ENCODE results near the gene ST14. TPM values are rescaled to one million over a fixed set of nuclear protein-coding genes. Genes with fewer than 3 reads are reported as not detected.

The ST14 gene
- polyA plus RNA-seq, 1 of the 3 experiments (the other 2 are of a cell fraction) = not detected

DNA sequence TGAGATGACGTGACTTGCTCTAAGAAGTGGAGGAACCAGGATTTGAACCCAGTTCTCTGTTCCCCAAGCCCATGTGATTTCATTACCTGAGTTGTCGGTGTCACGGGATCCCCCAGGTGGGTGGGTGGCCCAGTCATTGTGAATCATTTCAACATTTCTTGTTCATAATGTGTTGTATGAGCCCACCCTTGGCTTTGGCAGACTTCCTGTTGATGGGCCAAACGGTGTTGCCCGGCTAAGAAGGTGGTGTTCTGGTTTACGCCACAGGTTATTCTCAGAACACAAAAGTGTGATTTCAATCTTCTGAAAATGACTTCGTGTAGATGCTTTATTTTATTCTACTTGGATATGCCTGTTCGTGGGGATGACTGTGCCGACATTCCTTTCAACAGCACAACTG, 21.6 kb upstream of the ST14 start:
- H3K4me3 ChIP-seq (ENCODE audit: low read depth in 2 of 2, low read length in 1 of 2) = no peak overlapping the region
- no peak for DNase-seq
- H3K79me2 ChIP-seq (ENCODE audit: insufficient read depth) = no peaks in the 10 kb centered on the region; the same call in 1 of the 2 replicates
- no peak overlapping the region for H2AFZ ChIP-seq (ENCODE audit: low read depth)
- peaks cover 68 to 74% of the 10 kb centered on the region in 2 experiments for H3K36me3 ChIP-seq (replicated peaks in 1 of 2; ENCODE audit: control insufficient read depth in 1 of 2, insufficient read depth in 2 of 2, low read length in 1 of 2)
- no peak for TF ChIP-seq TAF1 (IDR thresholded peaks at IDR 0.05; ENCODE audit: borderline replicate concordance, low read depth, low read length)
- TF ChIP-seq, protein P1, sequence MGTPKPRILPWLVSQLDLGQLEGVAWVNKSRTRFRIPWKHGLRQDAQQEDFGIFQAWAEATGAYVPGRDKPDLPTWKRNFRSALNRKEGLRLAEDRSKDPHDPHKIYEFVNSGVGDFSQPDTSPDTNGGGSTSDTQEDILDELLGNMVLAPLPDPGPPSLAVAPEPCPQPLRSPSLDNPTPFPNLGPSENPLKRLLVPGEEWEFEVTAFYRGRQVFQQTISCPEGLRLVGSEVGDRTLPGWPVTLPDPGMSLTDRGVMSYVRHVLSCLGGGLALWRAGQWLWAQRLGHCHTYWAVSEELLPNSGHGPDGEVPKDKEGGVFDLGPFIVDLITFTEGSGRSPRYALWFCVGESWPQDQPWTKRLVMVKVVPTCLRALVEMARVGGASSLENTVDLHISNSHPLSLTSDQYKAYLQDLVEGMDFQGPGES (IDR thresholded peaks at IDR 0.05; ENCODE audit: low read depth, low read length) = no peak
- TF ChIP-seq NRF1 (IDR thresholded peaks at IDR 0.05; ENCODE audit: low read depth, low read length) = no peak
- TF ChIP-seq POLR2AphosphoS5 (IDR thresholded peaks at IDR 0.05; ENCODE audit: low read depth, low read length) = no peak
- TF ChIP-seq MXI1 (IDR thresholded peaks at IDR 0.05; ENCODE audit: low read depth, low read length) = no peak
- no peak for TF ChIP-seq FOXJ3 (CRISPR knock-in tag; IDR thresholded peaks at IDR 0.05)
- TF ChIP-seq, protein P2, sequence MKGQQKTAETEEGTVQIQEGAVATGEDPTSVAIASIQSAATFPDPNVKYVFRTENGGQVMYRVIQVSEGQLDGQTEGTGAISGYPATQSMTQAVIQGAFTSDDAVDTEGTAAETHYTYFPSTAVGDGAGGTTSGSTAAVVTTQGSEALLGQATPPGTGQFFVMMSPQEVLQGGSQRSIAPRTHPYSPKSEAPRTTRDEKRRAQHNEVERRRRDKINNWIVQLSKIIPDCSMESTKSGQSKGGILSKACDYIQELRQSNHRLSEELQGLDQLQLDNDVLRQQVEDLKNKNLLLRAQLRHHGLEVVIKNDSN (IDR thresholded peaks at IDR 0.05; ENCODE audit: borderline replicate concordance, low read depth) = no peak
- no peak for TF ChIP-seq NFIC (IDR thresholded peaks at IDR 0.05; ENCODE audit: borderline replicate concordance)
- TF ChIP-seq, protein P3, sequence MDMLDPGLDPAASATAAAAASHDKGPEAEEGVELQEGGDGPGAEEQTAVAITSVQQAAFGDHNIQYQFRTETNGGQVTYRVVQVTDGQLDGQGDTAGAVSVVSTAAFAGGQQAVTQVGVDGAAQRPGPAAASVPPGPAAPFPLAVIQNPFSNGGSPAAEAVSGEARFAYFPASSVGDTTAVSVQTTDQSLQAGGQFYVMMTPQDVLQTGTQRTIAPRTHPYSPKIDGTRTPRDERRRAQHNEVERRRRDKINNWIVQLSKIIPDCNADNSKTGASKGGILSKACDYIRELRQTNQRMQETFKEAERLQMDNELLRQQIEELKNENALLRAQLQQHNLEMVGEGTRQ (IDR thresholded peaks at IDR 0.05; ENCODE audit: borderline replicate concordance, low read depth, low read length) = no peak
- no peak for TF ChIP-seq EZH2phosphoT487 (IDR thresholded peaks at IDR 0.05; ENCODE audit: borderline replicate concordance, low read depth)
- TF ChIP-seq TEAD4 (IDR thresholded peaks at IDR 0.05; ENCODE audit: borderline replicate concordance, insufficient read depth) = no peak
- peaks cover 0 to 3% of the 10 kb centered on the region in 2 experiments; a peak in 1 of 4 replicates for H3K4me1 ChIP-seq (ENCODE audit: control insufficient read depth in 1 of 2, insufficient read depth in 2 of 2, low read depth in 1 of 2, low read length in 1 of 2)
- ChIA-PET CTCF (interaction anchor here (1.2 to 1.6 kb wide), 3 partner anchors 8 to 214 kb away, joined by 4 to 6 read pairs (median 4); no protein-coding TSS in a partner anchor), POLR2A (no interaction called here)
- H3K9me2 ChIP-seq = no peaks in the 10 kb centered on the region
- no peaks in the 10 kb centered on the region for H3F3A ChIP-seq (replicated peaks; ENCODE audit: insufficient read depth)
- H3K9ac ChIP-seq = no peak overlapping the region
- H3K27ac ChIP-seq (ENCODE audit: low read depth in 2 of 2, low read length in 1 of 2) = no peak overlapping the region
- H3K4me2 ChIP-seq = no peak overlapping the region
- H3K27me3 ChIP-seq (ENCODE audit: insufficient read depth) = no peaks in the 10 kb centered on the region
- no peaks in the 10 kb centered on the region for H3K9me3 ChIP-seq
- 93% methylated on average over 9 of the region's 9 CpGs for WGBS (ENCODE audit: low lambda C conversion rate)
- H4K20me1 ChIP-seq (ENCODE audit: insufficient read depth) = peaks cover 2% of the 10 kb centered on the region; the same call in 1 of the 2 replicates

GRCh38 chr11:130139401-130139800, 20.2 kb upstream of the ST14 start:
- POLR2A ChIA-PET = interaction anchor here (0.7 kb wide), 1 partner anchor 19 kb away, joined by 3 read pairs; no protein-coding TSS in a partner anchor

More at GRCh38 chr11:130139401-130139800, 20.2 kb upstream of the ST14 start:
- Histone ChIP-seq H4K20me1 (ENCODE audit: insufficient read depth) (peaks cover 2% of the 10 kb centered on the region; the same call in 1 of the 2 replicates), H3K27me3 (ENCODE audit: insufficient read depth) (no peaks in the 10 kb centered on the region), H3K9me2 (no peaks in the 10 kb centered on the region), H3K79me2 (ENCODE audit: insufficient read depth) (no peaks in the 10 kb centered on the region; the same call in 1 of the 2 replicates), H3K4me3 (ENCODE audit: low read depth in 2 of 2, low read length in 1 of 2) (no peak overlapping the region), H3K9ac (no peak overlapping the region), H3K4me1 (ENCODE audit: control insufficient read depth in 1 of 2, insufficient read depth in 2 of 2, low read depth in 1 of 2, low read length in 1 of 2) (peaks cover 0 to 3% of the 10 kb centered on the region in 2 experiments; a peak in 1 of 4 replicates), H3K36me3 (replicated peaks in 1 of 2; ENCODE audit: control insufficient read depth in 1 of 2, insufficient read depth in 2 of 2, low read length in 1 of 2) (peaks cover 70 to 72% of the 10 kb centered on the region in 2 experiments), H3K9me3 (no peaks in the 10 kb centered on the region), H3F3A (replicated peaks; ENCODE audit: insufficient read depth) (no peaks in the 10 kb centered on the region), H3K27ac (ENCODE audit: low read depth in 2 of 2, low read length in 1 of 2) (no peak overlapping the region), H3K4me2 (no peak overlapping the region), H2AFZ (ENCODE audit: low read depth) (no peak overlapping the region)
- no peak for TF ChIP-seq FOXJ3 (CRISPR knock-in tag; IDR thresholded peaks at IDR 0.05)
- no peak for TF ChIP-seq TEAD4 (IDR thresholded peaks at IDR 0.05; ENCODE audit: borderline replicate concordance, insufficient read depth)
- TF ChIP-seq ELF1 (IDR thresholded peaks at IDR 0.05) = no peak
- TF ChIP-seq EZH2phosphoT487 (IDR thresholded peaks at IDR 0.05; ENCODE audit: borderline replicate concordance, low read depth) = no peak
- TF ChIP-seq, protein P1 (IDR thresholded peaks at IDR 0.05; ENCODE audit: low read depth, low read length) = no peak
- WGBS (ENCODE audit: low lambda C conversion rate) = 96% methylated on average over 13 of the region's 13 CpGs
- CTCF ChIA-PET = no interaction called here
- DNase-seq = no peak

Measured in SK-N-SH (cell line).